ENCODE results near the gene POLR1A.

POLR1A gene

DNA sequence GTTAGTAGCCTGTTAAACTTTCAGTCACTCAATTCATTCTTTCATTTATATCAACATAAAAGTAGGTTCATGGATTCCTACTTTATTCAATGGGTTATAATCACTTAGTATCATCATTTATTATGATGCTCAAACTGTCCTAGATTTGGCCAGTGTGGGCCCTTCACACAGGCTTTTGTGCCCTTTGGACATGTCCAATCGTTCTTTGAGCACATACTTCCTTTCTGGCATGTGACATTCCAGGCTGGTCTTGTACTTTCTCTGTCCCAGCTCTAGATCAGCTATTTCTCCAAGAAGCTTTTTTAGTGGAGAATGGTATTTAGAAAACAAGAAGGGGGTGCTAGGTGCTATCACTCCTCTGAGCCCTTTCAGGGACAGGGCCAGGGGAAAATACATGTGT, 11.5 kb downstream of the POLR1A start:
- no peak for DNase-seq

DNA sequence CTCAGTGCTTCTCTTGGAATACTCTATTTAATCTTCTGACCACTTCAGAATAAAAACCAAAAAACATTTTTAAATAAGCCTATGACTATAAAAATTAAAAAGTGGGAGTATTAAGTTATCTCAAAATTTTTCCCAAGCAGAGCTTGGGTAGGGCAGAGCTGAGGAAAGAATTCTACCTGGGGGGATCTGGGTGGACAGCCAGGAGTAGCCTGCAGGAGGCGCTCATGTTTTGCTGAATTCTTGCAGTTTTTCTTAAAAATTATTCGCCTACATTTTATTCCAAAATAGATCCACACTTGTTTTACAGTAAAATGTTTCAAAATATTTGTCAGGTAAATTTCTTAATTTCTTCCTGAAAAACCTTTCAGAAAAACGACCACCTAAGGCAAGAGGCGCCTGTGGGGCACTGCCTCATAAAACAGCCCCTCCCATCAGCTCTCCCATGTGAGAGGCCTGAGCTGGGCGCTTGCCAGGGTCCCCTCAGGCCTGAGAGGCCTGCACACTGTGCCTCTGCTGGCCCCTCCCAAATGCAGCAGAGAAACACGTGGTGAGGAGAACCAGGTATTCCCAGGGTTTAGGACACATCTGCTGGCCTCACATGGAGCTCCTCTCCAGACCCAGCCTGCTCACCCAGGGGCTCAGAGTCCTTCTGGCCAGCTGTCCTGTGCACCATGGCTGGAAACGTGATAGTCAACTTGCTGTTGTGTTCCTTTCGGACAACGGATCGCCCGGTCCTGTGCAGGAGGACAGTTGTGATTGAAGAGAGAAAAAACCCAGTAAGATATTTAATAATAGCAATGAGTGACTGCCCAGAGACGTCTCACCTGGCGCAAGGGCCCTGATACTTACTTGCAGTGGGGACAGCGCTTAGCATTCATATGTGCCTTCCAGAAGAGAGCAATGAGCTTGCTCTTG, 17.5 kb downstream of the POLR1A start:
- no peak for DNase-seq

DNA sequence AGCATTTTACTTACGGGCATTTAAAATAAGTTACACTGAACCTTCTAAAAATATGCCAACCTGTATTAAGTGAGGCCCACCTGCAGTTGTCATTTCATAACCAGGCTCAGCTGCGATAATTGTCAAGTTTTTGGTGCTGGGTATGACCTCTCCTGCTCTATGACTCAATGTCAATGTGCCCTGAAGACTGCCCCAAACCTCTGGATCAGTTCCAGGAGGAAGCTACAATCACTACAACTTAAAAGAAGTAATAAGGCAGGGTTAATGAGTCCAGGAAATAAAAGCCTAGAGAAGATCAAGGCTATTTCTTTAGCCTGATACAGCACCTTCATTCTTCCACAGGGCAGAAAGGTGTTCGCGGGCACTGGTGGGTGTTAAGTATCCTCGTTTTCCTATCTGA, 22.9 kb downstream of the POLR1A start:
- no peak for DNase-seq

DNA sequence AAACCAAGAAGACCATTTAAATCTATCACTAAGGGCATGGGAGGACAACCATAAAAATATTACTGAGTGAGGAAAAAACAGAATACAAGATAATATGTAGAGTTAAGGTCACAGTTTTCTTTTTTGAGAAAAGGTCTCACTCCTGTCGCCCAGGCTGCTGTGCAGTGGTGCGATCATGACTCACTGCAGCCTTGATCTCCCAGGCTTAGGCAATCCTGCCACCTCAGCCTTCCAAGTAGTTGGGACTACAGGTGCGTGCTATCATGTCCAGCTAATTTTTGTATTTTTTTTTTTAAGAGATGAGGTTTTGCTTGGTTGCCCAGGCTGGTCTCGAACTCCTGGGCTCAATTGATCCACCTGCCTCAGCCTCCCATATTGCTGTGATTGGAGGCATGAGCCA, 24.0 kb downstream of the POLR1A start:
- no peak for DNase-seq

DNA sequence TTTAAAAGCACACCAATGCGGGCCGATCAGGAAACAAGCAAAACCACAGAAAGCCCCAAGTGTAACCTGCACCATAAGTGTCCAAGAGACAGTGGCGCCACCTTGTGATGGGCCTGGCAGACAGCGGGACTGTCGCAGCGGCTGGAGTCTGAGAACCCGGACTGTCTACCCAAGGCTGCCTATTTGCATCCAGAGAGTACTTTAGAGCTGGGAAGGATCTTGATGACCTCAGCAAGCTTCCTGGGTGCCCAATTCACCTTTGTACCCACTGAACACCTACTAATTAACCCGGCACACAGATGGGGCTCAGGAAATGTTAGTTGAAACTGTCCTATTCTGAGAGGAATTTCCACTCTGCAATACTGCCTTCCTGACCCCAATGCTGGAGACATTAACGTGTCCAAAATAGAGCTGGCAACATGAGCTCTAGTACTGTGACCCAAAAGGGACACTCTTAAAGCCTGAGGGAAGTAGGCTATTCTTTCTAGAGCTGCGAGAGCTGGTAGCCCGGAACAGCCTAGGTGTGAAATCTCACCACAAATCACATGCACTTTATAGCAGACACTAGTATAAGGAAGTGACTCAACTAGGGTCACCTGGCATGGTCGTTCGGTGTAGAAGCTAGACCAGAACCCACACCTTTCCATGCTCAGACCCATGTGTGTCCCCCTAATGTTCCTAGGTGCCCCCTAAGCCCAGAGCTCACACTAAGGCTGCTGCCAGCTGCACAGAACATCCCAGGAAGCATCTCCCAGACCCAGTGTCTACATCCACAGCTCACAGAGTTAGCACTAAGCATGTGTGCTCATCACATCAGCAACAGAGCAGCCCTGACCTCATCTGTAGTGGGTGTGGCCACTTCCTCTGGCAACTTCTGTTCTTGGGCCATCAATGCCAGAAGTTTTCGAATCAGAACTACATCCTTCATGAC, 25.4 kb downstream of the POLR1A start:
- DNase-seq = peak in 1 of 2 experiments; percentile 41

DNA sequence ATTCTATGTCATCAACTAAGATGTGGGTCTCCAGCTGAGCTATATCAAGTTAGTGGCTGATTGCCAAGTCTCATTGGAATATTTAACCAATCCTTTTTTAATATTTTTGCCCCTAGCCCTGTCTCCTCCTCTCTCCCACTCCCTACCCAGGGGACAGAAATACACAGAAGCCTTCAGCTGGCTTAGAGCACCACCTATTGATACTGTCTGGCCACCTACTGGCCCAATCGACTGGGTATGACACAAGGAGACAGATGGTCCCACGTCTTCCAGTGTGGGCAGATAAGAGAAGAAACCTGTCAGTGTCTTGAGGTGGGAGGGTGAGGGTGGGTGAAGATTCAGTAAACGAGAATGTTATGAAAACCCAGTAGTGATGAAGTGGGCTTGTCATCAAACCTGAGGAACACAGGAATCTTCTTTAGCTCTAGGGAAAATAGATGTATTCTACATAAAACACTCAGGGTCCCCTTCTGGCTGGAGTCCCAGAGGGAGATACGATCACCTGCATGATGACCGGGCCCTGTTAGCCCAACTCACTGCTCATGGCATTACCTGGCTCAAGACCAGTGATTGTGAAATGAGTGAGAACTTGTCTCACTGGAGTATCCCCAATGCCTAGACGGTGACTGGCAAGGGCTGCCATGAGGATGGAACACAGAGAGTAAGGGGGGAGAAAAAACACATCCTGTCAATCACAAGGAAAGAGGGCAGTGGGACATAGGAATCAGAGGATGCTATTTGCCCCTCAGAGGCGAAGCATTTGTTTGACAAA, 26.7 kb downstream of the POLR1A start:
- peak in 1 of 2 experiments; percentile 31 for DNase-seq

DNA sequence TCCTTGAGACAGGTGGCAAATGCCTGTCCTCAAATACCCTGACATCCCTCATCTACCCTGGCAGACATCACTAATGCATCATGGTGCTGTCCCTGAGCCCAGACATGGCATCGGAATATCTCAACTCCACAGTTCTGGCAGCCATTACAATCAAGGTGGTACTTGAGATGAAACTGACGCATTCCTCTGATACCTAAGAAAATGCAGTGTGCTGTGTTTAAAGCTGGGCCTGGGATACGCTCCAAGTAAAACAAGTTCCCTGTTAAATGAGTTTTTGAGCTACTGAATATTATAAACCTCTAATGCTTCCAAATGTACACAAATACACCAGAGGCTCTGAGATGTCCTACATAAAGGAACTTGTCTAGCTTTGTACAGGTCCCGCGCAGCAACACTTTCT, 29.8 kb downstream of the POLR1A start:
- no peak for DNase-seq

DNA sequence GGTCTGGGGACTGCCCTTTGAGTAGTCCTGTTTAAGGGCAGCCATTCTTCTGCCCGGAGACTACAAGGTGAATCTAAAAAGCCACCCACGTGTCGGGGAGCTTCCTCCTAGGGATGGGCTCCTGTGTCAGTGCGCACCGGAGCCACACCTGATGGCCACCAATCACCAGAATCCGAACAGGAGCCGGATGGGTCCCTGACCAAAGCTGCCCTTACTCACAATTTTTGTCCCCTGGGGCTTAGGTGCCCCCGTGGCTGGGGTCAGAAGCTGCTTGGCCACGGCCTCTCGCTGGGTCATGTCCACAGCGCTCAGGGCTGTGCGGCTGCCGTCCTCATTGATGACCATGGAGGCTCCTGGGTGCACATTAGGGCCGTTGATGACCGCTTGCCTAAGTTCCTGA, 30.9 kb downstream of the POLR1A start:
- no peak for DNase-seq

DNA sequence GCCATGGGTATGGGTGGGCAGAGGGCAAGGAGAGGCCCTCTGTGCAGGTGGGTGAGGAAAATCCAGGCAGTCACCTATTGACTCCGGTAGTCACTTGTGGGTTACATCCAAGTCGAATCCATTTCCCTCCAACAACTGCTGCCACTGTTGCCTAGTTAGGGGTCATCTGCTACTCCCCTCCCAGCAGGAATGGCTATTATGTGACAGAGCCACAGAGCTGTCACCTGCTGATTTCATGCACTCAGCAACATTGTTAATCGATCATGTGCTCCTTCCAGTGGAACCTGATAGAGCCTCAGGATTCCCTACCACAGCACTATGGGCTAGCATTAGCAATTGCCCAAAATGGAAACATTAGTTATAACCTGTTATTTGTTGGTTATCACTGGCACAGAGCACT, 31.4 kb downstream of the POLR1A start:
- DNase-seq = no peak

DNA sequence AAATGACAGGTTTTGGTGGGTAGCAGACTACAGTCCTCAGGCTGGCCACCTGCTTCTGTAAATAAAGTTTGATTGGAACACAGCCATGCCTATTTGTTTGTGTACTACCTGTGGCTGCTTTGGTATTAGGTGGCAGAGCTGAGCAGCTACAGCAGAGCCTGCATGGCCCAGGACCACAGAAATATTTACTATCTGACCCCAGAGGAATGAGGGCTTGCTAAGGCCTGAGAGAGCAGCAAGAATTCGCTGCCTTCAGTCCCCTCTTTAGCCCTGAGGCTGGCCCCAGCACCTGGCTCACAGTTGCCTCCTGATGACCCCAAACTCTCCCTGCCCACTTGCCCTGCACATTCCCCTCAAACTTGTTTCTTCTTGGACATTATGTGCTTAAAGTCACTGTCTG, 32.5 kb downstream of the POLR1A start:
- DNase-seq = no peak

DNA sequence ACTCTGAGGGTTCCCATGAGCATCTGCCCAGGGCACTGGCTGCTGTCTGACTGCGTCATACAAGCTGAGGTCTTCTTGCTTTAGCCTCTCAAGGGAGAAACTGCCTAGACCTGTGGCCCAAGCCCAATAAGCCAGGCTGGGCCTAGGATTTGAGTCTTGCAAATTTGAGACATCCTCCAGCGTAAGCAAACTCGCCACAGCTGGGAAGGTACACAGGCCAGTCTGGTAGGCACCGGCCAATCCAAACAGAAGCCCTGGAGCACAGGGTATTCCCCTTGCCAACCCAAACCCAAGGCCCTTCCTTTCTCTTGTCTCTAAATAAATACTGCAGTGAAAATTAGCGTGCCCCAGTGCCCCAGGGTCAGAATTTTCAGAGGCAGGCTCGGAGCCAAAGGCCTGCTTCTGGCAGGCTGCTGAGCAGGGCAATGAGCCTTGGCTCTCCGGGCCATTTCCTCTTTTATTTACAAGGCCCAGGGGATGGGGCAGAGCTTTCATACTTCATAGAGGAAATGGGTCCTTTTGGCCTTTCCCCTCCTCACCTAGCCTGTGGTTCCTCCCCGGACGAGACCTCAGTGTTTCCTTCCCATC, 33.3 kb downstream of the POLR1A start:
- DNase-seq = no peak

DNA sequence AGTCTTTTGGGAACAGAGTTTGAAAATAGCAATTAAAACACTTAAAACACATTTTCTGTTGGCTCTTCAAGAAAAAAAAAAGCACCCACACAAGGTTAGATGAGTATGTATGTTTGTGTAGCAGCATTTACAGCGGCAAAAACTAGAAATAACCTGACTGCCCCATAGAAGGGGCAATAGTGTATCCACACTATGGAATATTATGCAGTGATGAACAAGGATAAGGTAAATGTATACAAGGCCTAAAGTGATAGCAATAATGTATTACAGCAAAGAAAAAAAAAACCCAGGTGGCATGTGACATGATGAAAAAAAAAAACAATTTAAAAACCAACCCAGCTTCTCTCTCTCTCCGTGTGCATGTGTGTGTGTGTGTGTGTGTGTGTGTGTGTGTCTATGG, 34.8 kb downstream of the POLR1A start:
- no peak for DNase-seq

DNA sequence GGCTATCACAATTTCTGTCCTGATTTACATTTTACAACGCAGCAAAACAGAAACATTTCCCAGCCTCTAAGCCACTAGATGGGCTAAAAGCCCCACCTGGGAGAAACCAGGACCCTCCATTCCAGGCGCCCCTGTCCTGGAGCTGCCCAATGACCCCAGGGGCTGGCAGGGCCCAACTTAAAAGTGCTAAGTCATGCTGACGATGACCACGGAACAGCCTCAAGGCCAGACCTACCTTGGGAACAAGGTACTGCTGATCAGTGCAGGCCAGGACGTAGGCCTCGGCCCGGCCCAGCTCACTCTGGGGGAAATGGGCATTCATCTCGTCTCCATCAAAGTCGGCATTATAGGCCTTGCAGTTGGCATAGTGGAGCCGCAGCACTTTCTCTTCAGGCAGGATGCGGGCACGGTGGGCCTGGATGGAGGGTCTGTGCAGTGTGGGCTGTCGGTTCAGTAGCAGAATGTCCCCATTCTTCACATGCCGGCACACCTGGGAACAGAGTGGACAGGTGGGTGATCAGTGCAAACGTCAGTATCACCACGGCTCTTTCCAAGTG, 35.8 kb downstream of the POLR1A start:
- no peak for DNase-seq

DNA sequence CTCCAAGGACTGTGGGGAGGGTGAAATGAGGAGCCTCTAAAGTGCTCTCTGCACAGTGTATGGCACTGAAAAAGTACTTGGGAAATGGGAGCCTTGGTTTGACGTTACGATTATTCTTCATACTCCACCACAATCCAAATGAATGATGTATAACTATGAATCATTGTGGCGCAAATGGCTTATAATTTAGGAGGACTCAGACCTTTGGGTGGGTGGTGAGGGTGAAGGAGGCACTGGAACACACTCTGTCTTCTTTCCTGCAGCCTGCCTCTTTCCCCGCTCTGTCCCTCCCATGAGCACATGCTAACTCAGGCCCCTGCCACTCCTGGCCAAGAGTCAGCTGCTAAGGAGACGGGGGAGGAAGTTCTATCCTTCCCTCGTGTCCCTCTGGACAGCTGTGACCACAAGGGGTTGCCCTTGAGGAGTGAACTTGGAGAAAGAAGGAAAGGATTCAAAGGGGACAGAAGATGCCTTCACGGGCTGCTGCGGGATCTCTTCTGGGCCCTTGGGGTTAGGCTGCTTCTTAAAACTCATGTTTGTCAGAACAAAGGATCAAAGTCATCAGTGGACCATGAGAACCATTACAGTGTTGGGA, 36.5 kb downstream of the POLR1A start:
- DNase-seq = no peak

DNA sequence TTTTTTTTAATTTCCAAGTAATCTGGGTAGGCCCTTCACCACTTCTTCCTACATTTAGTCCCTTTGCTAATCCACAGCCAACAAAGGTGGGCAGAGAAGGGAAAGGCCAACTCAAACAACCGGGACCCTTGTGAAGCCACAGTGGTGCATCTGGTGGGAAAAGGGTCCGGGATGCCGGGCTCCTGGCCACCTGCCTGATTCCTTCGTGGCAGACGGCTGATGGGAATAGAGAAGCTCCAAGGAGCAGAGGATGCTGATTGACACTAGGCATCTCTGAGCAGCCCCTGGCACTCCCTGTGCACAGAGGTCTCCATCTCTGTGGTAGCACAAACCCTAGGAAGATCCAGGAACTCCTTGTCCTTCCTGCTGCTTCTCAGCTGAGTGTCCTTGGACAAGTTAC, 37.0 kb downstream of the POLR1A start:
- no peak for DNase-seq

DNA sequence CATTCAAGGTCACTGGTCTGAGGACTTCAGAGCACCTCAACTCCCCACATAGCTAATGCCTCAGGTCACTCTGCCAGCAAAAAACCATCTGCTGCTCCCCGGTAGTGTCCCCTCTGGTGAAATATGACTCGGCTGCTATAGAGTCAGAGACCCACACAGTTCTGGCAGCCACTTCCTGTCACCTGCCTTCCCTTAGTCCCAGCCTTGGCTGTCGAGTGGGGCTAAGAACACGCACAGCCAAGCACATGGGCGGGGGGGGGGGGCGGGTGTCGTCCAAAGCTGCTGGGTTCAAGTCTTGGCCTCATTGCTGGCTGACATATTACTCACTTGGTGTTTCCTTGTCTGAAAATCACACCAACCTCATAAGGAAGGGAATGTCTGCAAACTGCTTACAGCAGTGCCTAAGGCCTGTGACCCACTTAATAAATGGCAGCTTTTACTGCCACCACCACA, 37.5 kb downstream of the POLR1A start:
- DNase-seq = no peak

DNA sequence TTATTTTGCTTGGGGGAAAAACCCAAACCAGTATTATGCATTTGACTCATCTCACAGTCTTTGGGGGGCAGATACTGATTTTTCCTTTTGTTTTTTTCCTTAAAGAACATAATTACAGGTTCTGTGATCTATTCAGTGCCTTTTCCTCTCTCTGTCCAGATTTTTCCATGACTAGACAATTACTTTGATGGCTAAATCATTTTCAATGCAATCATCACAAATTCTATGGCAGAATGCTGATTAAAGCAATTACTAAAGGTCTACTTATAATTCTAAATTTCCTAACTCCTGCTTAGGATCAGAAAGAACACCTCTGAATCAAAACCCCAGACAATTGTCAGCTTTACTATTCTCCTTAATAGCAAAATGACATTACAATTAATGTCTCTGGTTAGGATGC, 38.8 kb downstream of the POLR1A start:
- no peak for DNase-seq

DNA sequence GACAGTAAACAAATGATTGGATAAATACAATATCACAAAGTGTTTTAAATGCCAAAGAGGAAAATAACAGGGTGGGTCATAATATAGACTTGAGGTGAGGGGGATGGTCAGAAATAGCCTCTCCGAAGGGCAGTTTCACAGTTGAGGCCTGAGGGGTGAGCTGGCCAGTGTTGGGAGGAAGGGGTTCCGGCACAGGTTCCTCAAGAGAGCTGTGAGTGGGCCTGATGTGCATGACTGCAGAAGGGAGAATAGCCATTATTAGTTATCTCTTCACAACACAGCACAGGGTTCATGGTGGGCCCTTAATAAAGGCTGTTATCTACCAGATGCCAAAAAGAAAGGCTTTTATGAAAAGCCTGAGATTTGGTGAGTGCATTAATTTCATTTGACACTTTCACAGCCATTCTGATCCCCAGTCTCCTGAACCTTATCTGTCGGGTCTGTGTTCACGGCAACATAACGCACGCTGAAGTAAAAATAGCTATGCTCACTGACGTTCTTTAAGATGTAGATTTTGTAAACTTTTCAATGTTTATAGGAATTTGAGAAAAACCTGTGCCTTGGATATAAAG, 39.6 kb downstream of the POLR1A start:
- no peak for DNase-seq

DNA sequence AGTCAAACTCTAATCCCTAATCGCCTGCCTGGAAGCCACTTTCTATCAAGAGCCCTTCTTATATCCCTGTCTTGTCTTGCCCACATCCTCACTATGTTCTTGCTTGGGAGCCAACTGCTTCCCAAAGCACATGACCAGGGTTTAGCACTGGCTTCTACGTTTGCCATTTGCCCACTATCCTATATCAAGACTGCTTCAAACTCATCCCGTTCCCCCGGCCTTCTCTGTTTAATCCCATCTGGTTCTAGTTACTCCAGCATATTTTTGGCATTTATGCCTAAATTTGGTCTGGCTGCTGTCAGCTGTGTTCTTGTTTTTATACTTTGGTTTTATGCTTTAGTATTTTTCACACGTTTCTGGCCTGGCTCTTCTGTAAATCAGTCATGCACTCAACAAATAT, 40.2 kb downstream of the POLR1A start:
- DNase-seq = no peak

DNA sequence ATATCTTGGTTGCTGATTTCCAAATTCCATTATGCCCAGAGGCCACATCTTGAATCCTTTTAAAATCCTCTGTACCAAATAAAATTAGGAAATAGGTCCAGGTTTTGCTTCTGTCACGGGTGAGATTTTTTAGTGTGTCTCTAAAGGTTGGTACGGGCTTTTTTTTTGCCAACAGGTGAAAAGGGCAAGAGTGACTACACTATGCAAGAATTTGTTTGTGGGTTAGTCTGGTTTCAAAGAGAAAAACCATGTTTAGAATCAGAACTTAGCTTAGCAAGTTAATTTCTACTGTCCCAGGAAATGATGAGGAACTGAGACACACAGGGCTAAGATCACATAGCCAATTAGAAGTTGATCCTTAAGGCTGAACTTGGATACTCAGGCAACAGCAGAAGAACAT, 41.7 kb downstream of the POLR1A start:
- peak in 1 of 2 experiments; percentile 13 for DNase-seq

DNA sequence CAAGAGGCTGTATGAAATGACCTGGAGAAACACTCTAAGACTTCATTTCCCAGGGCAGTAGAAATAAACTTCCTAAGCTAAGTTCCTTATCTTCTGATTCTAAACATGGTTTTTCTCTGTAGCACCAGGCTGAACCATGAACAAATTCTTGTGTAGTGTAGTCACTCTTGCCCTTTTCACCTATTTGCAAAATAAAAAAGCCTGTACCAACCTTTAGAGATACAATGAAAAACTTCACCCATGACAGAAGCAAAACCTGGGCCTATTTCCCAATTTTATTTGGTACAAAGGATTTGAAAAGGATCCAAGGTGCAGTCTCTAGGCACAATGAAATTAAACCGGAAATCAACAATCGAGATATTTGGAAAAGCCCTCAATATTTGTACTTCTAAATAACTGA, 43.6 kb downstream of the POLR1A start:
- DNase-seq = peak in 1 of 2 experiments; percentile 36

All from SW 1271 (cell line).